ENCODE results near the gene GSTA4.

DNA sequence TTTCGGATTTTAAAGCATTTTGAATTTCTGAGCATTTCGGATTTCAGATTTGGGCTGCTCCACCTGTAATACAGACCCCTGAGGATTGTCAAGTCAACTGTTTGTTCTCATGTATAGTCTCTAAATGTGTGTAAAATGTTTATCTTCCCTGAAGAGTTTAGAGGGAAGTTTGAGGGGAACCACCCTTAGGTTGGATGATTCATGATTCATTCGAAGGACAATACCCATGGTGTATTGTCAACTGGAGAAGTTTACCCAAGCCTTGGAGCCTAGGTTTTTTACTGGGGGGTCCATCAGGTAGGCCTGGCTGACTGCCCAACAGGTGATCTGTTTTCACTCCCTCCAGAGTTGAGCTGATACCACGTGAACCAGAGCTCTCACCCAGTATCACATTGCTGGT lies 18.9 kb downstream of the GSTA4 start:
- TF ChIP-seq, protein P1, sequence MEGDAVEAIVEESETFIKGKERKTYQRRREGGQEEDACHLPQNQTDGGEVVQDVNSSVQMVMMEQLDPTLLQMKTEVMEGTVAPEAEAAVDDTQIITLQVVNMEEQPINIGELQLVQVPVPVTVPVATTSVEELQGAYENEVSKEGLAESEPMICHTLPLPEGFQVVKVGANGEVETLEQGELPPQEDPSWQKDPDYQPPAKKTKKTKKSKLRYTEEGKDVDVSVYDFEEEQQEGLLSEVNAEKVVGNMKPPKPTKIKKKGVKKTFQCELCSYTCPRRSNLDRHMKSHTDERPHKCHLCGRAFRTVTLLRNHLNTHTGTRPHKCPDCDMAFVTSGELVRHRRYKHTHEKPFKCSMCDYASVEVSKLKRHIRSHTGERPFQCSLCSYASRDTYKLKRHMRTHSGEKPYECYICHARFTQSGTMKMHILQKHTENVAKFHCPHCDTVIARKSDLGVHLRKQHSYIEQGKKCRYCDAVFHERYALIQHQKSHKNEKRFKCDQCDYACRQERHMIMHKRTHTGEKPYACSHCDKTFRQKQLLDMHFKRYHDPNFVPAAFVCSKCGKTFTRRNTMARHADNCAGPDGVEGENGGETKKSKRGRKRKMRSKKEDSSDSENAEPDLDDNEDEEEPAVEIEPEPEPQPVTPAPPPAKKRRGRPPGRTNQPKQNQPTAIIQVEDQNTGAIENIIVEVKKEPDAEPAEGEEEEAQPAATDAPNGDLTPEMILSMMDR (IDR thresholded peaks at IDR 0.05; ENCODE audit: low read depth, low read length), result no peak
- no peak for TF ChIP-seq POLR2A (IDR thresholded peaks at IDR 0.05; ENCODE audit: extremely low read depth, insufficient read length)
- TF ChIP-seq, protein P2, sequence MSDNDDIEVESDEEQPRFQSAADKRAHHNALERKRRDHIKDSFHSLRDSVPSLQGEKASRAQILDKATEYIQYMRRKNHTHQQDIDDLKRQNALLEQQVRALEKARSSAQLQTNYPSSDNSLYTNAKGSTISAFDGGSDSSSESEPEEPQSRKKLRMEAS (IDR thresholded peaks at IDR 0.05; ENCODE audit: low read depth, low read length), result no peak
- TF ChIP-seq MYC (IDR thresholded peaks at IDR 0.05; ENCODE audit: low read depth, low read length), result no peak
